Measurements from ENCODE around the gene STARD13.

DNA sequence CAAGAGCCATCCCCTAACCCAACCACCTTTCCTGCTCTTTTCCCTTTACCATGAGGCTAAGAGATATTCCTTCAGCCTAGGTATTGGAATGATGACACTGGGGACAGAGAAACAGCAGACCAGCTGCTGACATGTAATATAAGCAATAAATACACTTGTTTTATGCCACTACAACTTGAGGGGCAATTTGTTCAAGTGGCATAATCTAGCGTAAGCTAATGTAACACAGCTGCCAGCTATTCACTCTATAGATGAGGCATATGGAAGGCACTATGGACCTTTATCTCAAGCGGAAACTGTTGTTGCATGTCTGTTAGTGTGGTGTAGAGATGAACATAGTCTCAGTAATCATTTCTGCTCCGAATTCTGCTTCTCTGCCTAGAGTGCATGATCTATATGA, 111.1 kb downstream of the STARD13 start:
- TF ChIP-seq, protein P1, sequence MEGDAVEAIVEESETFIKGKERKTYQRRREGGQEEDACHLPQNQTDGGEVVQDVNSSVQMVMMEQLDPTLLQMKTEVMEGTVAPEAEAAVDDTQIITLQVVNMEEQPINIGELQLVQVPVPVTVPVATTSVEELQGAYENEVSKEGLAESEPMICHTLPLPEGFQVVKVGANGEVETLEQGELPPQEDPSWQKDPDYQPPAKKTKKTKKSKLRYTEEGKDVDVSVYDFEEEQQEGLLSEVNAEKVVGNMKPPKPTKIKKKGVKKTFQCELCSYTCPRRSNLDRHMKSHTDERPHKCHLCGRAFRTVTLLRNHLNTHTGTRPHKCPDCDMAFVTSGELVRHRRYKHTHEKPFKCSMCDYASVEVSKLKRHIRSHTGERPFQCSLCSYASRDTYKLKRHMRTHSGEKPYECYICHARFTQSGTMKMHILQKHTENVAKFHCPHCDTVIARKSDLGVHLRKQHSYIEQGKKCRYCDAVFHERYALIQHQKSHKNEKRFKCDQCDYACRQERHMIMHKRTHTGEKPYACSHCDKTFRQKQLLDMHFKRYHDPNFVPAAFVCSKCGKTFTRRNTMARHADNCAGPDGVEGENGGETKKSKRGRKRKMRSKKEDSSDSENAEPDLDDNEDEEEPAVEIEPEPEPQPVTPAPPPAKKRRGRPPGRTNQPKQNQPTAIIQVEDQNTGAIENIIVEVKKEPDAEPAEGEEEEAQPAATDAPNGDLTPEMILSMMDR (IDR thresholded peaks at IDR 0.05; ENCODE audit: insufficient read depth, low read length): no peak
- TF ChIP-seq POLR2AphosphoS5 (IDR thresholded peaks at IDR 0.05; ENCODE audit: low read depth) (no peak), REST (IDR thresholded peaks at IDR 0.05; ENCODE audit: insufficient replicate concordance, low read depth) (no peak), GABPA (IDR thresholded peaks at IDR 0.05; ENCODE audit: low read depth) (no peak), SPI1 (IDR thresholded peaks at IDR 0.05; ENCODE audit: borderline replicate concordance, low read depth) (no peak)
